MCF 10A (cell line): Measurements from ENCODE around the gene RUSC2. TPM values are rescaled to one million over a fixed set of nuclear protein-coding genes. Genes with fewer than 3 reads are reported as not detected.
A peak's percentile ranks its signal among the peaks of the same experiment; 100 is the strongest.

Experiments
- BruUV-seq: library from RNA; stranded (reverse); fragments of 400-500 nt; replicated peaks from 2 replicates; lab custom pipeline; 2021; lab: Mats Ljungman, UMichigan
- CTCF ChIA-PET: fragments of 300-600 bp; sonication (Branson Sonifier 250); formaldehyde crosslinking; extraction: SDS; loops from one replicate; lab custom pipeline; 2021; ENCODE audit warnings: antibody characterized with exemption, inconsistent platforms; lab: Yijun Ruan, JAX
- POLR2A ChIA-PET: fragments of 300-600, 350-650 bp; sonication (Branson Sonifier 250); formaldehyde crosslinking; extraction: SDS; loops from one replicate; lab custom pipeline; 2020; ENCODE audit warnings: antibody characterized with exemption, inconsistent platforms; lab: Yijun Ruan, JAX
- DNase-seq: peaks from one replicate; pipeline ENCODE4 v3.0.0-alpha.2; 2018; ENCODE audit not compliant: unreplicated experiment
- H3K27ac Mint-ChIP-seq: one replicate; pipeline ENCODE4 v1.8.0; 2022; ENCODE audit warnings: mild to moderate bottlenecking, low read depth, mixed read lengths; ENCODE audit not compliant: unreplicated experiment
- H3K27me3 Mint-ChIP-seq: one replicate; pipeline ENCODE4 v1.8.0; 2022; ENCODE audit warnings: mixed read lengths; ENCODE audit not compliant: insufficient read depth, unreplicated experiment
- H3K36me3 Mint-ChIP-seq: one replicate; pipeline ENCODE4 v1.8.0; 2022; ENCODE audit warnings: mild to moderate bottlenecking, moderate library complexity, mixed read lengths; ENCODE audit not compliant: insufficient read depth, unreplicated experiment
- H3K4me1 Mint-ChIP-seq: one replicate; pipeline ENCODE4 v1.8.0; 2022; ENCODE audit warnings: mixed read lengths; ENCODE audit not compliant: insufficient read depth, unreplicated experiment
- H3K4me3 Mint-ChIP-seq: one replicate; pipeline ENCODE4 v1.8.0; 2022; ENCODE audit warnings: mild to moderate bottlenecking, moderate library complexity, mixed read lengths; ENCODE audit not compliant: unreplicated experiment
- H3K9me3 Mint-ChIP-seq: one replicate; pipeline ENCODE4 v1.8.0; 2022; ENCODE audit warnings: mixed read lengths; ENCODE audit not compliant: unreplicated experiment
- CTCF ChIP-seq: fragments of 200-600 bp; IDR thresholded peaks from one replicate; pipeline ENCODE4 v1.8.0; 2022; ENCODE audit warnings: antibody characterized with exemption, mild to moderate bottlenecking; ENCODE audit not compliant: unreplicated experiment
- intact Hi-C: fragments of 100-400 bp; cut with micrococcal nuclease; formaldehyde crosslinking; loops from 2 replicates; pipeline ENCODE4 v1.14.1; 2022
- total RNA-seq: library from RNA; stranded (reverse); gene quantifications from 2 replicates; pipeline ENCODE4 v1.2.3, GENCODE V29; 2022

The RUSC2 gene
- total RNA-seq, 1 experiment from 2014 or later: 30.5 TPM

DNA sequence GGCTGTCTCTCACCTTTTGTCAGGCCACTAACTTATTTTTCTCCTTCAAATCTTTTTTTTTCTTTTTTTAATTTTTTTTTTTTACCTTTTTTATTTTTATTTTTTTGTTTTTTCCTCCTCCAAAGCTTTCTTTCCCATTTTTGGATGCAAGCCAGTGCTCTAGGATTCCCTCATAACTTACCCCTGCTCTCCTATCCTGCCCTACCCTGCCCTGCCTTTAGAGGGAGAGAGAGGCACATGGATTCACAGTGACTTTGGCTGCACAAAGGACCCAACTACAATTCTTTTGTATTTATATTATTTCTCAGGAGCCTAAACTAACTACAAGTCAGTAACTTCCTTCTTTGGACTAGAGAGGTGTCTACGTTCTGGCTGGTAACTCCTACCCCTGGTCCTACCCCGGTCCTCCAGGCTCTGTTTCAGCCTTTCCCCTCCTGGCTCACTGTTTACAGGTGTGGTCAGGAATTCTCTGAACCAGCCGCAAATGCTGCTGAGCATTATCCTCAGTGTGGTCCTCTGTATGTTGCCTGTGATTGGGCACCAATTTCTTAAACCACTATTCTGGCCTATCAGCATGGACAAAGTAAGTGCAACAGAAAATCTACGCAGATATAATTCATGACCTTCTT lies 8.4 kb upstream of the RUSC2 start:
- ChIA-PET CTCF (interaction anchor here (0.7 to 4.1 kb wide), 3 partner anchors 74 to 368 kb away, joined by 3 to 55 read pairs (median 4); no protein-coding TSS in a partner anchor), POLR2A (no interaction called here)
- peak; percentile 85 for DNase-seq
- TF ChIP-seq CTCF: peak; percentile 84
- intact Hi-C loops: loop anchor here (1.0 to 5.0 kb wide), 3 partner anchors 73 to 251 kb away; partner anchors contain the start of genes CREB3 and TLN1
- BruUV-seq: no TSS peak
- peaks cover 10% of the 10 kb centered on the region for H3K4me1 Mint-ChIP-seq
- no peak overlapping the region for H3K4me3 Mint-ChIP-seq
- H3K36me3 Mint-ChIP-seq: no peaks in the 10 kb centered on the region
- H3K27me3 Mint-ChIP-seq: no peaks in the 10 kb centered on the region
- no peak overlapping the region for H3K27ac Mint-ChIP-seq
- H3K9me3 Mint-ChIP-seq: no peaks in the 10 kb centered on the region

- Mint-ChIP-seq H3K27ac (no peak overlapping the region), H3K4me1 (peaks cover 4% of the 10 kb centered on the region), H3K9me3 (no peaks in the 10 kb centered on the region), H3K4me3 (no peak overlapping the region), H3K27me3 (no peaks in the 10 kb centered on the region), H3K36me3 (no peaks in the 10 kb centered on the region)
- DNase-seq: no peak
- BruUV-seq: no TSS peak
- ChIA-PET CTCF (no interaction called here), POLR2A (no interaction called here)
- intact Hi-C loops: loop anchor here (5.0 kb wide), 1 partner anchor 160 kb away; no protein-coding TSS in a partner anchor
- no peak for TF ChIP-seq CTCF
These were observed 7.8 kb upstream of the RUSC2 start for GRCh38 chr9:35482071-35482470.

DNA sequence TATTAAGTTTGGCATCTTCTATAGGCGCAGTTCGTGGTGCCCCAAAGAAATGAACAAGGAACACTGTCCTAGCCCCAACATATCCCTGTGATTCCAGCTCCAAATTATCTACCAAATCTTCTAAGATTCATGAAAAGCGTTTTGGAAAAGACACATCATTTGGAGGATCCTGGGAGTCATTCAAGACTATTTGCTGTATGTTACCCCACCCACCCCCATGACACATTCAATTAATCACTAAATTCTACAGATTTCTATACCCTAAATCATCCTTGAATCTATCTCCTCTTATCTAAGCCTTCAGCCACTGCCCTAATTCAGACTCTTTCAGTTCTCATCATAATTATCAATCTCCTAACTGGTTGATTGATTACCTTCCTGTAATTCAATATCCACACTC lies 5.5 kb upstream of the RUSC2 start:
- Mint-ChIP-seq H3K4me3 (no peak overlapping the region), H3K27me3 (no peaks in the 10 kb centered on the region), H3K9me3 (no peaks in the 10 kb centered on the region), H3K27ac (no peak overlapping the region), H3K4me1 (peaks cover 5% of the 10 kb centered on the region), H3K36me3 (no peaks in the 10 kb centered on the region)
- TF ChIP-seq CTCF: no peak
- no TSS peak for BruUV-seq
- intact Hi-C loops: loop anchor here (5.0 kb wide), 1 partner anchor 158 kb away; no protein-coding TSS in a partner anchor
- CTCF ChIA-PET: interaction anchor here (1.8 kb wide), 1 partner anchor 69 kb away, joined by 8 read pairs; no protein-coding TSS in a partner anchor
- DNase-seq: no peak
- POLR2A ChIA-PET: no interaction called here

- intact Hi-C loops: no loop called here
- no peak for DNase-seq
- CTCF ChIA-PET: interaction anchor here (0.6 to 2.2 kb wide), 6 partner anchors 23 to 407 kb away, joined by 3 to 13 read pairs (median 3); no protein-coding TSS in a partner anchor
- Mint-ChIP-seq H3K27me3 (no peaks in the 10 kb centered on the region), H3K9me3 (no peaks in the 10 kb centered on the region), H3K4me3 (no peak overlapping the region), H3K4me1 (peaks cover 22% of the 10 kb centered on the region), H3K36me3 (peaks cover 5% of the 10 kb centered on the region), H3K27ac (no peak overlapping the region)
- no TSS peak for BruUV-seq
- no peak for TF ChIP-seq CTCF
- POLR2A ChIA-PET: interaction anchor here (0.7 to 1.4 kb wide), 2 partner anchors 16 to 374 kb away, joined by 3 to 6 read pairs; no protein-coding TSS in a partner anchor
These were observed 2.8 kb upstream of the RUSC2 start for GRCh38 chr9:35487081-35487480.
